Lung (tissue), 12 donors: ENCODE results near the gene RCL1. TPM values are rescaled to one million over a fixed set of nuclear protein-coding genes. Genes with fewer than 3 reads are reported as not detected.

ENCODE experiments used
- ATAC-seq: fragments of 200-7000 bp; cut with Tn5 transposase; one replicate; pipeline ENCODE4 v1.9.1; 2020; ENCODE audit warnings: moderate number of reproducible peaks; ENCODE audit not compliant: insufficient read depth, low FRiP score
- DNase-seq, 3 donors: peaks; one replicate each; pipeline ENCODE4 v3.0.0-alpha.2; 2013 to 2017
- H3K27ac ChIP-seq, 2 donors: one replicate each; pipeline ENCODE4 v1.5.1; 2013; ENCODE audit warnings: mild to moderate bottlenecking in 2 of 2, moderate library complexity in 2 of 2, control low read depth in 1 of 2, inconsistent platforms in 1 of 2, low read depth in 1 of 2, low read length in 1 of 2
- H3K27me3 ChIP-seq, 3 donors: one replicate each; pipeline ENCODE4 v1.5.1; 2013; ENCODE audit warnings: low read length in 2 of 3; ENCODE audit not compliant: control insufficient read depth in 3 of 3, insufficient read depth in 3 of 3
- H3K36me3 ChIP-seq, 4 donors: one replicate each; pipeline ENCODE4 v1.5.1; 2013; ENCODE audit warnings: low read length in 4 of 4, mild to moderate bottlenecking in 1 of 4, moderate library complexity in 1 of 4; ENCODE audit not compliant: control insufficient read depth in 4 of 4, insufficient read depth in 4 of 4
- H3K4me1 ChIP-seq, 5 donors: one replicate each; pipeline ENCODE4 v1.5.1; 2013; ENCODE audit warnings: low read length in 5 of 5, mild to moderate bottlenecking in 2 of 5, moderate library complexity in 1 of 5; ENCODE audit not compliant: control insufficient read depth in 5 of 5, insufficient read depth in 5 of 5
- H3K4me3 ChIP-seq: one replicate; pipeline ENCODE4 v1.5.1; 2013; ENCODE audit warnings: mild to moderate bottlenecking, control low read depth, moderate library complexity
- H3K9ac ChIP-seq, 2 donors: one replicate each; pipeline ENCODE4 v1.5.1; 2013; ENCODE audit warnings: low read length in 2 of 2, control low read depth in 1 of 2; ENCODE audit not compliant: insufficient read depth in 1 of 2
- H3K9me3 ChIP-seq, 4 donors: one replicate each; pipeline ENCODE4 v1.5.1; 2013; ENCODE audit warnings: low read length in 3 of 4, mild to moderate bottlenecking in 1 of 4, moderate library complexity in 1 of 4; ENCODE audit not compliant: control insufficient read depth in 4 of 4, insufficient read depth in 3 of 4
- CTCF ChIP-seq: IDR thresholded peaks from 2 replicates; pipeline ENCODE4 v1.5.1; 2012; ENCODE audit warnings: mild to moderate bottlenecking; ENCODE audit errors: control extremely low read depth, extremely low read depth
- WGBS, 2 donors: extraction: QIAGEN DNeasy Blood & Tissue Kit; methylation state at CpG; one replicate each; pipeline ENCODE4 v1.1.7; 2013; 5-methylcytosine and 5-hydroxymethylcytosine counted together
- polyA plus RNA-seq, 2 donors: library from polyadenylated mRNA; stranded (reverse); fragments of 200-250 nt; gene quantifications; one replicate each; pipeline ENCODE4 v1.2.1, GENCODE V29; 2013
- total RNA-seq, 2 donors: library from RNA; depleted of rRNA in 1 of 2; stranded (reverse); fragments of >200 nt in 1 of 2; gene quantifications; one replicate each; pipeline ENCODE4 v1.2.1, GENCODE V29; 2014 to 2021
- donor health status: control.
- donor health status: control.
- donor health status: Bipolar disorder and iron deficiency.
- donor health status: healthy.
- donor health status: DM: yes; HTN: yes; CAD: no.

RCL1 gene
- total and polyA plus RNA-seq, 4 donors = 14.8 to 62.2 (median 23.4) TPM

- peaks cover 0 to 3% (median under 1%) of the 10 kb centered on the region in 4 donors for H3K36me3 ChIP-seq
- peaks cover 0 to 2% (median 0%) of the 10 kb centered on the region in 4 donors for H3K9me3 ChIP-seq
- no peaks in the 10 kb centered on the region for H3K27me3 ChIP-seq
- ATAC-seq (no peak), DNase-seq (no peak)
- TF ChIP-seq CTCF = no peak
- no peak overlapping the region for H3K27ac ChIP-seq
- H3K4me3 ChIP-seq = no peak overlapping the region
- peaks cover 0 to 8% (median 0%) of the 10 kb centered on the region in 5 donors for H3K4me1 ChIP-seq
- no peak overlapping the region for H3K9ac ChIP-seq
- WGBS, 2 donors = 93 to 94% methylated on average over 6 of the region's 6 CpGs
Observed at GRCh38 chr9:4866239-4866969, 73.7 kb downstream of the RCL1 start.

- H3K27ac ChIP-seq = no peak overlapping the region
Observed at GRCh38 chr9:4873066-4873465, 80.3 kb downstream of the RCL1 start.

GRCh38 chr9:4875559-4875958 is 82.8 kb downstream of the RCL1 start:
- Histone ChIP-seq H3K9ac (no peak overlapping the region), H3K27me3 (no peaks in the 10 kb centered on the region), H3K27ac (no peak overlapping the region), H3K36me3 (peaks cover 0 to 2% (median 0%) of the 10 kb centered on the region in 4 donors), H3K9me3 (no peaks in the 10 kb centered on the region), H3K4me1 (peaks cover 0 to 4% (median 0%) of the 10 kb centered on the region in 5 donors), H3K4me3 (no peak overlapping the region)
- ATAC-seq = no peak
- TF ChIP-seq CTCF = no peak
- DNase-seq = no peak
- WGBS, 2 donors = 96 to 97% methylated on average over 4 of the region's 4 CpGs

More at GRCh38 chr9:4873066-4873465, 80.3 kb downstream of the RCL1 start:
- Histone ChIP-seq H3K4me3 (no peak overlapping the region), H3K27me3 (no peaks in the 10 kb centered on the region), H3K9ac (no peak overlapping the region), H3K36me3 (peaks cover 0 to 2% (median 0%) of the 10 kb centered on the region in 4 donors), H3K9me3 (peaks cover 0 to 2% (median 0%) of the 10 kb centered on the region in 4 donors), H3K4me1 (peaks cover 0 to 3% (median 0%) of the 10 kb centered on the region in 5 donors)
- ATAC-seq = no peak
- 93% methylated on average over 4 of the region's 4 CpGs for WGBS, 2 donors
- DNase-seq = no peak
- TF ChIP-seq CTCF = no peak
